Neural cell (in vitro differentiated cells): Measurements from ENCODE around the gene SOCS2.

Experiments used
- CTCF ChIP-seq: fragments of 450-650 bp; IDR thresholded peaks from 2 replicates; pipeline ENCODE4 v1.5.1; 2014; ENCODE audit warnings: antibody characterized with exemption, mild to moderate bottlenecking, moderate library complexity; ENCODE audit not compliant: poor library complexity, severe bottlenecking
- POLR2AphosphoS5 ChIP-seq: IDR thresholded peaks from 2 replicates; pipeline ENCODE4 v1.6.1; 2012

GRCh38 chr12:93609281-93610192, 37.1 kb downstream of the SOCS2 start:
- TF ChIP-seq CTCF: no peak
- no peak for TF ChIP-seq POLR2AphosphoS5
